GM19324 (cell line): ENCODE measurements around the gene B4GALNT1.
"Not testable (repeated sequence)": the region's sequence is repeated elsewhere in the genome, so short reads cannot be mapped to it uniquely, and the experiment has no call there.

Experiments
- ATAC-seq: cut with Tn5 transposase; IDR thresholded peaks from one replicate; pipeline ENCODE4 v1.9.1; 2021; ENCODE audit warnings: mild to moderate bottlenecking, moderate library complexity; ENCODE audit not compliant: unreplicated experiment, low FRiP score

The B4GALNT1 gene

GRCh38 chr12:57621497-57622292, 11.3 kb downstream of the B4GALNT1 start:
- ATAC-seq: no peak

GRCh38 chr12:57620936-57621496, 12.0 kb downstream of the B4GALNT1 start:
- no peak for ATAC-seq

GRCh38 chr12:57620245-57620935, 12.6 kb downstream of the B4GALNT1 start:
- no peak for ATAC-seq

- no peak for ATAC-seq
These were observed 13.4 kb downstream of the B4GALNT1 start for GRCh38 chr12:57619434-57620244.

GRCh38 chr12:57618966-57619433, 14.0 kb downstream of the B4GALNT1 start:
- ATAC-seq: no peak

- not testable (repeated sequence) for ATAC-seq
These were observed 14.6 kb downstream of the B4GALNT1 start for GRCh38 chr12:57618431-57618830.

- no peak for ATAC-seq
These were observed 15.1 kb downstream of the B4GALNT1 start for GRCh38 chr12:57617942-57618341.

GRCh38 chr12:57616383-57617101, 16.5 kb downstream of the B4GALNT1 start:
- ATAC-seq: no peak

- ATAC-seq: no peak
These were observed 17.4 kb downstream of the B4GALNT1 start for GRCh38 chr12:57615637-57616036.

GRCh38 chr12:57614948-57615500, 18.0 kb downstream of the B4GALNT1 start:
- no peak for ATAC-seq

GRCh38 chr12:57614178-57614947, 18.6 kb downstream of the B4GALNT1 start:
- no peak for ATAC-seq

GRCh38 chr12:57613427-57614109, 19.4 kb downstream of the B4GALNT1 start:
- ATAC-seq: no peak

- no peak for ATAC-seq
These were observed 20.1 kb downstream of the B4GALNT1 start for GRCh38 chr12:57612711-57613426.

- no peak for ATAC-seq
These were observed 20.9 kb downstream of the B4GALNT1 start for GRCh38 chr12:57611827-57612710.

GRCh38 chr12:57611108-57611826, 21.7 kb downstream of the B4GALNT1 start, which contains the start of gene ARHGEF25:
TSS of gene ARHGEF25 (plus strand) at chr12:57611435. CDS start at chr12:57611895, 460 bp downstream.
- ATAC-seq: no peak

- ATAC-seq: no peak
These were observed 22.4 kb downstream of the B4GALNT1 start for GRCh38 chr12:57610554-57611107.
